GM18858 (cell line): ENCODE data around the gene SNPH.
"Not testable (repeated sequence)": the region's sequence is repeated elsewhere in the genome, so short reads cannot be mapped to it uniquely, and the experiment has no call there.

ENCODE experiments used
- ATAC-seq: cut with Tn5 transposase; IDR thresholded peaks from one replicate; pipeline ENCODE4 v1.9.1; 2021; ENCODE audit not compliant: unreplicated experiment

SNPH gene

DNA sequence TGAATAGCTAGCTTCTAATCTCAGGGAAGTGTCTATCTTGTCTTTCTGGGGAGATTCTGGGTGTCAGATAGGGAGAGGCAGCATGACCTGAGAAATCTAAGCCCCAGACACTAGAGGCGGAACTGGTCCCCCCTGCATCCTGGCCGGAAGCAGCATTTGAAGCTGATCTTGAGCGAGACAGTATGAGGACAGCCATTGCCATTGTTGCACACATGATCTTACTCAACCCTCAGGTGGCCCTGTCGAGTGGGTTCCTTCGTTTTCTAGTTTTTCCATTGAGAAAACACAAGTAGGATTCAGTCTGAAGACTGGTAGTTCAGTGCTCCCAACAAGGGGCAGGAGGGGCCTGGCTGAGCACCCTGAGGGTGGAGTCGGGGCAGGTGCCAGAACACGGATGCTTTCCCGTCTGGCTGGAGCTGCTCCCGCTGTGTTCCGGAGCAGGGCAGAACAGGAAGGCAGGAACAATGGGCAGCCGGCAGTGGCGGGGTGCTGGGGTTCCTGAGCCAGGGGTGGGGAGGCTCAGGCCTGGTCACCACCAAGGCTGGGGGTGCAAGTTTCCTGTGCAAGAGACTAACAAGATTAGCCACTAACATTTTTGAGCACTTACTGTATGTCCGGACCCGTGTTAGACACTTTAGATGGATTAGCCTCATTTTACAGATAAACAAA is 70.7 kb downstream of the SNPH start:
- no peak for ATAC-seq

DNA sequence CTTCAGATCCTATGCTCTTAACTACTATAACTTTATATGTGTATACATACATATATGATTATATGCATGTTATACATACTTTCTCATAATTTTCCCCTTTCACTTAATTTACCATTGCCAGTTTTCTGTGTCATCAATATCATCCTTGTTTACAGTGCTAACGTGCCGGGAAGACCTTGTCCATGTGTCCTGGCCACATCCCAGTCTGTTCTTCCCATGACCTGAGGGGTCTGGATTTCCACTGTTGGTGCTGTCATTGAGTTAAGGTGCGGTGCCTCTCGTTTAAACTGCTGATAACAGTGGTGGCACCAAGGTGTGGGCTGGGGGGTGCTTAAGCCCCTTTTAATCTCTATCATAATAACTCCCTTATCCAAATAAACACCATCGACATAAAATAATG is 71.3 kb downstream of the SNPH start:
- ATAC-seq = no peak

DNA sequence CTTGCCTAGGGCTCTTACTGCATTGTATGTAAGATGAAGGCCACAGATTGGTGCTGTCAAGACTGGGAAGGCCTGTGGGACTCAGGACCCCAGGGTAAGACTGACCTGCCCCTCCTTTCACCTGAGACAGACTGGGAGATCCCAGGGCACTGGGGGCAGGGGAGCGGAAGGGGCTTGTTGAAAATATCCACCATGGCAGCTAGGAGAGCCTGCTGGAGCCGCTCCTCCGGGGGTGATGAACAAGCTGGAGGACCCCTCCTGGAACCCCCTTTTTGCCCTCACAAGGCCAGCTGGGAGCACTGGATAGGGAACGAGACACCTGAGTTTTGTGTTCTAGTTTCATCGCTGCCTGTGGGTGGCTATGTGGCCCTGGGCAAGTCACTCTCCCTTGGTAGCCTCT is 72.0 kb downstream of the SNPH start:
- ATAC-seq = no peak

DNA sequence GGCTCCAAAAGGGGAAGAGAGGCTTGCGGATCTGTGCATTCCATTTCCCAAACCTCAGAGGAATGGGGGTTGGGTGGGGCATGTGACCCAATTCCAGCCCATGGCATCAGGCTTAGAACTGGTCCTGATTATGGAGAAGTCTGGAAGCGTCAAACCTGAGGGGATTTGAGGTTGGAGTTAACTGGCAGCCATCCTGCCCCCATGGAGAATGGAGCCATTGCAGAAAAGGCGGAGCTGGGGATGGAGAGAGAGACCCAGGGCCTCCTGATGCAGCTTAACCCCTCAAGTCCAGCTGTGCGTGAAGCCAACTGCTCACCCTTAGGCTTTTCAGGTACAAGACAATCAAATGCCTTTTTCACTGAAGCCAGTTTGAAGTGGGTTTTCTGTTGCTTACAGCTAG is 72.7 kb downstream of the SNPH start:
- no peak for ATAC-seq

DNA sequence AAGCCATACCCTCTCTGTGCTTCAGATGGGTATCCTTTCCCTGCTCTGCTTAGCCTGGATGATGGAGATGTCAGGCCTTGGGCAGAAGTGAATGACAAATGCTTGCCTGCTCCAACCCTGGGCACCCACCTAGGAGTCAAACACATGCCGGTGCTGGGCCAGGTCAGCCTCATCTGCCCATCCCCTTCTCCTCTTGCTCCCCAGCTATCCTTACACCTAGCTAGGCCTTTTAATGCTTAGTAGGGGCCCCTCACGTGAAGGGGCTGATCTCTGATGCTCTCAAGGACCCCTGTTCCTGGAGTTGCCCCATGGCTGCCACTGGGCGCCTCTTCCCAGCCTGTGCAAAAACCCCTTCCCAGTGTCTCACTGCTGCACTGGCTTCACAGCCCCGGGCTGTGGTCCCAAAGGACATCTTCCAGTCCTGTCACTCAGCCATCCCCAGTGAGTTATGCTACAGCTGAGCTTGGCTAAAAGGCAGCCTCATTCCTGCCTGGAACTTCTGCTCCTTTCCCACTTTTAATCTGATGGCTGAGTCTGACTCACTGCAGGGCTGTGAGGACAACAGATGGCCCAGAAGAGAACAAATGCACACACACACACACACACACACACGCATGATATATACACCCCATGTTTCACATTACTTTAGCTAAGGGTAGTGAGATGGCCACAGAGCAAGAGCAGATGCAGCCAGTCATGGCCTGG is 75.6 kb downstream of the SNPH start:
- ATAC-seq = no peak

DNA sequence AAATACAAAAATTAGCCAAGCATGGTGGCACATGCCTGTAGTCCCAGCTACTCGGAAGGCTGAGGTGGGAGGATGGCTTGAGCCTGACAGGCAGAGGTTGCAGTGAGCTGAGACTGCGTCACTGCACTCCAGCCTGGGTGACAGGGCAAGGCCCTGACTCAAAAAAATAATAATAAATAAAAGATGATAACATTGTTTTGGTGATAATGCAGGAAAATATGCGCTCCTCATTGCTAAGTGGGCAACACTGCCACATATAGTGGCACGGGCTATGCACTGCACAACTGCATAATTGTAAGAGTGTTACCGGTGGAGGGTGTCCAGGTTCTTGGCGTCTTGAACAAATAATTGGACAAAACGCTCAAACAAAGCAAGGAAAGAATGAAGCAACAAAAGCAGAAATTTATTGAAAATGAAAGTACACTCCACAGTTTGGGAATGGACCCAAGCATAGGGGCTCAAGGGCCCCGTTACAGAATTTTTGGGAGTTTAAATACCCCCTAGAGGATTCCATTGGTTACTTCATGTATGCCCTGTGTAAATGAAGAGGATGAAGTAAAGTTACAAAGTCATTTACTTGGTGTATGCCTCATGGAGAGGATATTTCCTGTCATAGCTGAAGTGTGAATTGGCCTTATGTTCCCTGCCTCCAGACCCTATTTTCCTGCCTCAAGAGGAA is 77.5 kb downstream of the SNPH start:
- ATAC-seq = not testable (repeated sequence)

DNA sequence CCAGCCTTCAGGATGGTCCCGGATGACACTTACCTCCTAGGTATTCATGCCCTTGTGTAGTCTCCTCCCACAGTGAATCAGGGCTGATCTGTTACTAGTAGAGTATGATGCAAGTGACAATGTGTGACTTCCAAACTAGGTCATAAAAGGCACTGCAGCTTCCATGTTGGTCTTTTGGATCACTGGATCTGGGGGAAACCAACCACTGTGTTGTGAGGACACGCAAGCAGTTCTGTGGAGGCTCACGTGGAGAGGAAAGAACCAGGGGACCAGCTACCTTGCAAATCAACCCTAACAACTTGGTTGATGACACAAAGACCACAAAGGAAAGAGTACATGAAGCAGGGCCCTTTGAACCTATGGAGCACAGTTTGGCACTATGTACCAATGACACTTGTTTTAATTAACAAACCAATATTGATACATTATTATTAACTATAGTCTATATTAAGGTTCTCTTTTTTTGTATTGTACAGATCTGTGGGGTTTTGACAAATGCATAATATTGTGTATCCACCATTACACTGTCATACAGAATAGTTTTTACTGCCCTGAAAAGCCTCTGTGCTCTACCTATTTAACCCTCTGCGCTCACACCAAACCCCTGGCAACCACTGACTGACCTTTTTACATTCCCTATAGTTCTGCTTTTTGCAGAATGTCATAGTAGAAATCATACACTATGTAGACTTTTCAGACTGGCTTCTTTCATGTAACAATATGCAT is 79.1 kb downstream of the SNPH start:
- ATAC-seq = no peak

DNA sequence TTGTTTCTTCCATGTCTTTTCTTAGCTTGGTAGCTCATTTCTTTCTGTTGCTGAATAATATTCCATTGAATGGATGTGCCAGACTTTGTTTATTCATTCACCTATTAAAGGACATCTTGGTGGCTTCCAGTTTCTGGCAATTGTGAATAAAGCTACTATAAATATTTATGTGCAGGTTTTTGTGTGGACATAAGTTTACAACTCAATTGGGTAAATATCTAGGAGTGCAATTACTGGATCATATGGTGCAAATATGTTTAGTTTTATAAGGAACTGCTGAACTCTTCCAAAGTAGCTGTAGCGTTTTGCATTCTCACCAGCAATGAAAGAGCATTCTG is 79.6 kb downstream of the SNPH start:
- ATAC-seq = no peak

DNA sequence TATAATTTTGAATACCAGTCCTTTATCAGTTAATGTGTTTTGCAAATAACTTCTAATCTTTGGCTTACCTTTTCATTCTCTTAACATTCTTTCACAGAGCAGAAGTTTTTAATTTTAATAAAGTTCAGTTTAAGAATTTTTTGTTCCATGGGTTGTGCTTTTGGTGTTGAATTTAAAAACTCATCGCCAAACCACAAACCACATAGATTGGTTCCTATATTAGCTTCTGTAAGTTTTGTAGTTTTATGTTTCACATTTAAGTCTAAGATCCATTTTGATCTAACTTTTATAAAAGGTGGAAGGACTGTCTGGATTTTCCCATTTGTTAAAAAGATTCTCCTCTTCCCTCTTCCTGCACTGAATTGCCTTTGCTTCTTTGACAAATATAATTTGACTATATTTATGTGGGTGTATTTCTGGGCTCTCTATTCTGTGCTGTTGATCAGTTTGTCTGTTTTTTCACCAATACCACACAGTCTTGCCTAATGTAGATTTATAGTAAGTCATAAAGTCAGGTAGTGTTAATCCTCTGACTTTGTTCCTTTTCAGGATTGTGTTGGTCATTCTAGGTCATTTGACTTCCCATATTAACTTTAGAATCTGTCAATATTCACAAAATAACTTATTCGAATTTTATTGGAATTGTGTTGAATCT is 80.3 kb downstream of the SNPH start:
- no peak for ATAC-seq

DNA sequence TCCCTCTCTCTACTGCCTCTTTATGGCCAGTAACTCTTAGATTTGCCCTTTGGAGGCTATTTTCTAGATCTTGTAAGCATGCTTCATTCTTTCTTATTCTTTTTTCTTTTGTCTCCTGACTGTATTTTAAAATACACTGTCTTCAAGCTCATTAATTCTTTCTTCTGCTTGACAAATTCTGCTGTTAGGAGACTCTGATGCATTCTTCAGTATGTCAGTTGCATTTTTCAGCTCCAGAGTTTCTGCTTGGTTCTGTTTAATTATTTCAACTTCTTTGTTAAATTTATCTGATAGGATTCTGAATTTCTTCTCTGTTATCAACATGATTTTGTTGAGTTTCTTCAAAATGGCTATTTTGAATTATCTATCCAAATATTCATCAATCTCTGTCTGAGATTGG is 87.9 kb downstream of the SNPH start:
- no peak for ATAC-seq

DNA sequence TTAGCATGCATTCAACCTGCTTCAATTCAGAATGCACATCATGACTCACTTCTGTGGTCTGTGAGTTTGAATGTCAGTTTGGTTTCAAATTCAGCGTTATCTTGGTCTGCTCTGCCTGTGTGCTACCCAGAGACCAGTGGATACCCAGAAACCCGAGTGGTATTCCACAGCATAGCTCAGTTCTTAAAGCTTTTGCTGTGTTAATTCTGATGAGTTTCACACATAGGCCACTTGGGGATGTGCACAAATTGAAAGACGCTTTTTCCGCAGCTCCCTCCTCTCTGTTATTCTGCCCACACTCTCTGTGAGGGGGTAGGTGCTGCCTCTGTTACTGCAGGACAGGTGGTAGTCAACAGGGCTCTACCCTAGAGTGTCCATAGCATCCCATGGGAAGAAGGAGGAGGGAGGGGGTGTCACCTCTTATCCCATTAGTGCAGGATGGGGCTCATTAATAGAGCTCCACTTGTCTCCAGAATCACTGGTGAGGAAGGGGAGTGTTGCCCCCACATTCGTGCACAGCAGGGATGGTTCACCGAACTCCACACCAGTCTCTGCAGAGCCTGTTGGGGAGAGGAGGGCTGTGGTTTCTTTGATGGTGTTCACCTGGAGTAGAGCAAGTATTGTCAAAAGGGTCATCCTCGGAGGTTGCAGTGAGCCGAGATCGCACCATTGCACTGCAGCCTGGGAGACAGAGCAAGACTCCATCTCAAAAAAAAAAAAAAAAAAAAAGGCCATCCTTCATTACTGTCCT is 92.0 kb downstream of the SNPH start:
- no peak for ATAC-seq
